Liver (tissue), 3 donors: ENCODE measurements around the gene HMX3.

Source experiments
- FOXA1 ChIP-seq: IDR thresholded peaks from 2 replicates; pipeline ENCODE4 v1.6.1; 2016; ENCODE audit warnings: antibody characterized with exemption
- GABPA ChIP-seq, 2 donors: IDR thresholded peaks in 1 of 2; conservative IDR thresholded peaks in 1 of 2; 2 replicates each; pipeline ENCODE4 v1.6.1; 2016; ENCODE audit warnings: antibody characterized with exemption in 2 of 2, mild to moderate bottlenecking in 1 of 2, moderate library complexity in 1 of 2
- HNF4A ChIP-seq, 2 donors: conservative IDR thresholded peaks; 2 replicates each; pipeline ENCODE4 v1.6.1; 2016; ENCODE audit warnings: antibody characterized with exemption in 2 of 2, mild to moderate bottlenecking in 2 of 2
- MAX ChIP-seq: IDR thresholded peaks from 2 replicates; pipeline ENCODE4 v1.6.1; 2016; ENCODE audit warnings: antibody characterized with exemption
- RAD21 ChIP-seq, 2 donors: IDR thresholded peaks; 2 replicates each; pipeline ENCODE4 v1.6.1; 2016; ENCODE audit warnings: antibody characterized with exemption in 2 of 2, mild to moderate bottlenecking in 2 of 2
- REST ChIP-seq: IDR thresholded peaks from 2 replicates; pipeline ENCODE4 v1.6.1; 2016; ENCODE audit warnings: antibody characterized with exemption, mild to moderate bottlenecking
- RXRA ChIP-seq, 2 donors: IDR thresholded peaks; 2 replicates each; pipeline ENCODE4 v1.6.1; 2017 to 2018; ENCODE audit warnings: antibody characterized with exemption in 2 of 2, mild to moderate bottlenecking in 1 of 2
- SP1 ChIP-seq: IDR thresholded peaks from 2 replicates; pipeline ENCODE4 v1.6.1; 2018; ENCODE audit warnings: antibody characterized with exemption, mild to moderate bottlenecking
- TAF1 ChIP-seq: conservative IDR thresholded peaks from 2 replicates; pipeline ENCODE4 v1.6.1; 2016; ENCODE audit warnings: antibody characterized with exemption, mild to moderate bottlenecking
- YY1 ChIP-seq: IDR thresholded peaks from 2 replicates; pipeline ENCODE4 v1.6.1; 2016; ENCODE audit warnings: antibody characterized with exemption, mild to moderate bottlenecking
- ZBTB33 ChIP-seq: IDR thresholded peaks from 2 replicates; pipeline ENCODE4 v1.6.1; 2016; ENCODE audit warnings: antibody characterized with exemption
- TF ChIP-seq, protein P1 (sequence below): fragments of 150-350 bp; IDR thresholded peaks from 2 replicates; pipeline ENCODE4 v1.5.1; 2017; ENCODE audit warnings: improper control_type of control experiment, low read depth, low read length; ENCODE audit not compliant: missing input control
- donor health status: healthy.
- donor health status: healthy.

- TF ChIP-seq YY1, result peak; percentile 85
- TF ChIP-seq, protein P1, sequence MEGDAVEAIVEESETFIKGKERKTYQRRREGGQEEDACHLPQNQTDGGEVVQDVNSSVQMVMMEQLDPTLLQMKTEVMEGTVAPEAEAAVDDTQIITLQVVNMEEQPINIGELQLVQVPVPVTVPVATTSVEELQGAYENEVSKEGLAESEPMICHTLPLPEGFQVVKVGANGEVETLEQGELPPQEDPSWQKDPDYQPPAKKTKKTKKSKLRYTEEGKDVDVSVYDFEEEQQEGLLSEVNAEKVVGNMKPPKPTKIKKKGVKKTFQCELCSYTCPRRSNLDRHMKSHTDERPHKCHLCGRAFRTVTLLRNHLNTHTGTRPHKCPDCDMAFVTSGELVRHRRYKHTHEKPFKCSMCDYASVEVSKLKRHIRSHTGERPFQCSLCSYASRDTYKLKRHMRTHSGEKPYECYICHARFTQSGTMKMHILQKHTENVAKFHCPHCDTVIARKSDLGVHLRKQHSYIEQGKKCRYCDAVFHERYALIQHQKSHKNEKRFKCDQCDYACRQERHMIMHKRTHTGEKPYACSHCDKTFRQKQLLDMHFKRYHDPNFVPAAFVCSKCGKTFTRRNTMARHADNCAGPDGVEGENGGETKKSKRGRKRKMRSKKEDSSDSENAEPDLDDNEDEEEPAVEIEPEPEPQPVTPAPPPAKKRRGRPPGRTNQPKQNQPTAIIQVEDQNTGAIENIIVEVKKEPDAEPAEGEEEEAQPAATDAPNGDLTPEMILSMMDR, result no peak
- peak in 1 of 2 donors; percentile 34 for TF ChIP-seq GABPA (IDR thresholded peaks at IDR 0.05 in 1 of 2, conservative IDR thresholded peaks at IDR 0.05 in 1 of 2)
- TF ChIP-seq RAD21 (IDR thresholded peaks at IDR 0.05), result peak; percentile 53 to 58
- TF ChIP-seq MAX, result no peak
- peak; percentile 17 for TF ChIP-seq REST
- TF ChIP-seq TAF1, result no peak
- TF ChIP-seq RXRA (IDR thresholded peaks at IDR 0.05), result peak; percentile 19 to 62
- no peak for TF ChIP-seq ZBTB33
- peak; percentile 73 to 84 for TF ChIP-seq HNF4A (conservative IDR thresholded peaks at IDR 0.05)
- TF ChIP-seq SP1, result peak; percentile 56
- TF ChIP-seq FOXA1, result peak; percentile 22
Measured at GRCh38 chr10:123170961-123171360, 35.2 kb downstream of the HMX3 start.
